ENCODE data around the gene EPHA2.

The EPHA2 gene

DNA sequence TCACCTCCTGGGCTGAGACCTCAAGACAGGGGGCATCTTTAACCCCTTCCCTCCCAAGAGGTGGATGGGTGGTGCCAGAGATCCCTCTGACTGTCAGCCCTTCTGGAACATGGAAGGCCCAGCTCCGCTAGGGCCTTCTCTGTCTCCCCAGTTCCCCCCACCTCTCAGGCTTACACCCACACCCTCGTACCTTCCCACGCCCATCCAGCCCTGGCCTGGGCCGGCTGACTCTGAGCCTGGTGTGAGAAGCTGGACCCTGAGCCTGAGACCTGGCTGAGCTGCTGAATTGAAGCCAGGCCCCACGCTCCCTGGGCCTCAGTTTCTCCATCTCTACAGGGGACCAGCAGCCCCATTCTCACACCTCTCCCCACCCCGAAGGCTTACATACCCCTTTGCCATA is 5.4 kb downstream of the EPHA2 start:
- no peaks in the 10 kb centered on the region for H3K27me3 ChIP-seq (ENCODE audit: low read length)
- H3K36me3 ChIP-seq (ENCODE audit: low read length): no peaks in the 10 kb centered on the region
- TF ChIP-seq, protein P1, sequence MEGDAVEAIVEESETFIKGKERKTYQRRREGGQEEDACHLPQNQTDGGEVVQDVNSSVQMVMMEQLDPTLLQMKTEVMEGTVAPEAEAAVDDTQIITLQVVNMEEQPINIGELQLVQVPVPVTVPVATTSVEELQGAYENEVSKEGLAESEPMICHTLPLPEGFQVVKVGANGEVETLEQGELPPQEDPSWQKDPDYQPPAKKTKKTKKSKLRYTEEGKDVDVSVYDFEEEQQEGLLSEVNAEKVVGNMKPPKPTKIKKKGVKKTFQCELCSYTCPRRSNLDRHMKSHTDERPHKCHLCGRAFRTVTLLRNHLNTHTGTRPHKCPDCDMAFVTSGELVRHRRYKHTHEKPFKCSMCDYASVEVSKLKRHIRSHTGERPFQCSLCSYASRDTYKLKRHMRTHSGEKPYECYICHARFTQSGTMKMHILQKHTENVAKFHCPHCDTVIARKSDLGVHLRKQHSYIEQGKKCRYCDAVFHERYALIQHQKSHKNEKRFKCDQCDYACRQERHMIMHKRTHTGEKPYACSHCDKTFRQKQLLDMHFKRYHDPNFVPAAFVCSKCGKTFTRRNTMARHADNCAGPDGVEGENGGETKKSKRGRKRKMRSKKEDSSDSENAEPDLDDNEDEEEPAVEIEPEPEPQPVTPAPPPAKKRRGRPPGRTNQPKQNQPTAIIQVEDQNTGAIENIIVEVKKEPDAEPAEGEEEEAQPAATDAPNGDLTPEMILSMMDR (IDR thresholded peaks at IDR 0.05; ENCODE audit: insufficient read depth, low read length, poor library complexity, severe bottlenecking): no peak
- no peak for TF ChIP-seq EZH2phosphoT487 (conservative IDR thresholded peaks at IDR 0.05; ENCODE audit: low read length)
- no peaks in the 10 kb centered on the region for H3K9me2 ChIP-seq (replicated peaks; ENCODE audit: insufficient read depth, low read length)
- H2AFZ ChIP-seq (ENCODE audit: low read depth, low read length, severe bottlenecking): no peak overlapping the region
- H3K79me2 ChIP-seq (ENCODE audit: insufficient read depth, low read length): no peaks in the 10 kb centered on the region
- no peak overlapping the region for H3K9ac ChIP-seq (ENCODE audit: low read length)
- H4K20me1 ChIP-seq (ENCODE audit: low read depth, low read length): no peaks in the 10 kb centered on the region
- H3K9me3 ChIP-seq (ENCODE audit: insufficient read depth, low read length): no peaks in the 10 kb centered on the region
- no peak overlapping the region for H3K4me2 ChIP-seq (ENCODE audit: low read depth, low read length, poor library complexity, severe bottlenecking)
- no peak overlapping the region for H3K4me3 ChIP-seq (ENCODE audit: insufficient read depth, low read length, poor library complexity, severe bottlenecking)
- H3K27ac ChIP-seq (ENCODE audit: low read depth, low read length): no peak overlapping the region
- H3F3A ChIP-seq (ENCODE audit: insufficient read depth): no peaks in the 10 kb centered on the region

DNA sequence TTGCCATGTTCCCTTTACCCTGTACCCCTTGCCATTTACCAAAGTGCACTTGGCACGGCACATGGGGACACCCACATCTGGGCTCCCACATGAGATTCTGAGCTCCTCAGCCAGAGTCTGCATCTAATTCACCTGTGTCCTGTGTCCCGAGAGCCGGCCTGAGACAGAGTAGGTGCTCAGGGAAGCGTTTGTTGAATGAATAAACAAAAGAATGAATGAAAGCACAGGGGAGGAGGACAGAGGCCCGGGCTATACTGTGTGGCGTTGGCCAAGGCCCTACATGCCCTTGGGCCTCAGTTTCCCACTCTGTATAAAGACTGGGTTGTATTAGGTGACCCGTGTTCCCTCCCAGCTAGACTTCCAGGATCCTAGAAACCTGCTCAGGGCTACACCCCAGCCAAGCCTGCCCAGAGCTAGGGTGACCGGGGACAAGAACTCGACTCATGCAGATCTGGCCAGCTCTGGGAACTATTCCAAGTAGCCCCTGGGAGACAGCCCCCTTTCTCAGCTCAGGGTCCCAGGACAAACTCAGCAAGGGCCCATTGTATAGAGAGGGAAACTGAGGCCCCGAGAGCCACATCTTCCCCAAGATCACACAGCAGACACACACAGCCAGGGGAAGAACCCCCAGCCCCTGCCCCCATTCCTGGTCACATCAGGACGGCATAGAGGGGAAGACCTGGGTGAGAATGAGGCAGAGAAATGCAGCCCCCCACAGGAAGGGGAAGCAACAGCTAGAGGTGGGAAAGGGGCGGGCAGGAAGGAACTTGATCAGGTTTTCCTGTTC is 6.0 kb downstream of the EPHA2 start:
- Histone ChIP-seq H3K9me3 (ENCODE audit: insufficient read depth, low read length) (no peaks in the 10 kb centered on the region), H4K20me1 (ENCODE audit: low read depth, low read length) (no peaks in the 10 kb centered on the region), H3K4me3 (ENCODE audit: insufficient read depth, low read length, poor library complexity, severe bottlenecking) (no peak overlapping the region), H2AFZ (ENCODE audit: low read depth, low read length, severe bottlenecking) (no peak overlapping the region), H3F3A (ENCODE audit: insufficient read depth) (no peaks in the 10 kb centered on the region), H3K36me3 (ENCODE audit: low read length) (no peaks in the 10 kb centered on the region), H3K27ac (ENCODE audit: low read depth, low read length) (no peak overlapping the region), H3K4me2 (ENCODE audit: low read depth, low read length, poor library complexity, severe bottlenecking) (no peak overlapping the region), H3K9me2 (replicated peaks; ENCODE audit: insufficient read depth, low read length) (no peaks in the 10 kb centered on the region), H3K9ac (ENCODE audit: low read length) (no peak overlapping the region), H3K27me3 (ENCODE audit: low read length) (no peaks in the 10 kb centered on the region), H3K79me2 (ENCODE audit: insufficient read depth, low read length) (no peaks in the 10 kb centered on the region)
- no peak for TF ChIP-seq EZH2phosphoT487 (conservative IDR thresholded peaks at IDR 0.05; ENCODE audit: low read length)
- TF ChIP-seq, protein P1 (IDR thresholded peaks at IDR 0.05; ENCODE audit: insufficient read depth, low read length, poor library complexity, severe bottlenecking): no peak

DNA sequence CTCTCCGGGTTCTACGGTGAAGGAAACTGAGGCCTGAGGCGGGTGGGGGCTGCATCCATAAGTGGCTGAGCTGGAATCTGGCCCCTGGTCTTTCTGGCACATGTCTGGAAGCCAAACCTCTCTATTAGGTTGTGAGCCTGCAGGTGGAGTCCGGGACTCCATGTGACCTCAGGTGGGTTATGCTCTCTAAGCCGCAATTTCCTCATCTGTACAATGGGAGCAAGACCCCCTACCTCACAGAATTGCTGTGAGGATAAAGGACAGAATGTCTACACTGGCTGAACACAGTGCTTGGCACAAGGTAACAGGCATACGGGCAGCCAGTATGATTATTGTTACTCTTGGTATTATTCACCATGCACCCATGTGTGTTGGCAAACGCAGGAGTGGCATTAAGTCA is 6.7 kb downstream of the EPHA2 start:
- Histone ChIP-seq H3K4me3 (ENCODE audit: insufficient read depth, low read length, poor library complexity, severe bottlenecking) (no peak overlapping the region), H3K9me2 (replicated peaks; ENCODE audit: insufficient read depth, low read length) (no peaks in the 10 kb centered on the region), H3K79me2 (ENCODE audit: insufficient read depth, low read length) (no peaks in the 10 kb centered on the region), H3K27me3 (ENCODE audit: low read length) (no peaks in the 10 kb centered on the region), H3K36me3 (ENCODE audit: low read length) (no peaks in the 10 kb centered on the region), H3K27ac (ENCODE audit: low read depth, low read length) (no peak overlapping the region), H3F3A (ENCODE audit: insufficient read depth) (no peaks in the 10 kb centered on the region), H3K4me2 (ENCODE audit: low read depth, low read length, poor library complexity, severe bottlenecking) (no peak overlapping the region), H3K9me3 (ENCODE audit: insufficient read depth, low read length) (no peaks in the 10 kb centered on the region), H4K20me1 (ENCODE audit: low read depth, low read length) (no peaks in the 10 kb centered on the region), H2AFZ (ENCODE audit: low read depth, low read length, severe bottlenecking) (no peak overlapping the region), H3K9ac (ENCODE audit: low read length) (no peak overlapping the region)
- no peak for TF ChIP-seq EZH2phosphoT487 (conservative IDR thresholded peaks at IDR 0.05; ENCODE audit: low read length)

DNA sequence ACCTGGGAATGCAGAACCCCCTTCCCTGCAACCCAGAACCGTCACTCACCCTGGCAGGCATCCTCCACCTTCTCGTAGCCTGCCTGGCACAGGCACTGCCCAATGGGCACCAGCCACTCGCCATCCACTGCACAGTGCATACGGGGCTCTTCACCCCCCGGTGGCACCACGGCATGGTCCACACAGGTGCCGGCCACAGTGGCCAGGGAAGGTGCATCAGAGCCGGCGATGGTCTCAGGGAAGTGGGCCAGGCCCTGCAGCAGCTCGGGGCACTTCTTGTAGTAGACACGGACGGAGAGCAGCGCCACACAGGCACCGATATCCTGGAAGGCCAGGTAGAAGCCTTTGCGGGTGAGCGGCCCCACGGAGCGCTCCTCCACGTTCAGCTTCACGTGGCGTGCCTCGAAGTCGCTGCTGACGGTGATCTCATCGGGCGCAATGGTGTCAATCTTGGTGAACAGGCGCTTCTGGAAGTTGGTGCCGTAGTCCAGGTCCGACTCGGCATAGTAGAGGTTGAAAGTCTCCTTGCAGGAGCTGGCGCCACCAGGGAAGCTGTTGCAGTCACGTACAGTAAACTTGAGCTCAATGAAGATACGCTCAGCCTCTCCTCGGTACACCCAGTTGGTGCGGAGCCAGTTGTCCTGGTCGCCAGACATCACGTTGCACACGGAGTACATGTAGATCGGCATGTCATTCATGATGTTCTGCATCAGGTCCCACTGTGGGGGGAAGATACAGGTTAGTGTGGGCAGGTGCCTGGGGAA is 7.4 kb downstream of the EPHA2 start:
- Histone ChIP-seq H2AFZ (ENCODE audit: low read depth, low read length, severe bottlenecking) (no peak overlapping the region), H3K79me2 (ENCODE audit: insufficient read depth, low read length) (no peaks in the 10 kb centered on the region), H3F3A (ENCODE audit: insufficient read depth) (no peaks in the 10 kb centered on the region), H3K4me2 (ENCODE audit: low read depth, low read length, poor library complexity, severe bottlenecking) (no peak overlapping the region), H3K27ac (ENCODE audit: low read depth, low read length) (no peak overlapping the region), H3K36me3 (ENCODE audit: low read length) (no peaks in the 10 kb centered on the region), H3K27me3 (ENCODE audit: low read length) (no peaks in the 10 kb centered on the region), H3K4me3 (ENCODE audit: insufficient read depth, low read length, poor library complexity, severe bottlenecking) (no peak overlapping the region), H4K20me1 (ENCODE audit: low read depth, low read length) (no peaks in the 10 kb centered on the region), H3K9ac (ENCODE audit: low read length) (no peak overlapping the region), H3K9me3 (ENCODE audit: insufficient read depth, low read length) (no peaks in the 10 kb centered on the region), H3K9me2 (replicated peaks; ENCODE audit: insufficient read depth, low read length) (no peaks in the 10 kb centered on the region)
- TF ChIP-seq, protein P1 (IDR thresholded peaks at IDR 0.05; ENCODE audit: insufficient read depth, low read length, poor library complexity, severe bottlenecking): no peak
- TF ChIP-seq EZH2phosphoT487 (conservative IDR thresholded peaks at IDR 0.05; ENCODE audit: low read length): no peak
